Measurements from ENCODE around the gene NAALADL1. TPM values are rescaled to one million over a fixed set of nuclear protein-coding genes. Genes with fewer than 3 reads are reported as not detected.

The NAALADL1 gene
- total RNA-seq, result 20.2 TPM

GRCh38 chr11:65058419-65059054, at the start of gene NAALADL1:
Gene NAALADL1 (minus strand): TSS chr11:65058553. CDS start chr11:65058521, 32 bp downstream.

DNA sequence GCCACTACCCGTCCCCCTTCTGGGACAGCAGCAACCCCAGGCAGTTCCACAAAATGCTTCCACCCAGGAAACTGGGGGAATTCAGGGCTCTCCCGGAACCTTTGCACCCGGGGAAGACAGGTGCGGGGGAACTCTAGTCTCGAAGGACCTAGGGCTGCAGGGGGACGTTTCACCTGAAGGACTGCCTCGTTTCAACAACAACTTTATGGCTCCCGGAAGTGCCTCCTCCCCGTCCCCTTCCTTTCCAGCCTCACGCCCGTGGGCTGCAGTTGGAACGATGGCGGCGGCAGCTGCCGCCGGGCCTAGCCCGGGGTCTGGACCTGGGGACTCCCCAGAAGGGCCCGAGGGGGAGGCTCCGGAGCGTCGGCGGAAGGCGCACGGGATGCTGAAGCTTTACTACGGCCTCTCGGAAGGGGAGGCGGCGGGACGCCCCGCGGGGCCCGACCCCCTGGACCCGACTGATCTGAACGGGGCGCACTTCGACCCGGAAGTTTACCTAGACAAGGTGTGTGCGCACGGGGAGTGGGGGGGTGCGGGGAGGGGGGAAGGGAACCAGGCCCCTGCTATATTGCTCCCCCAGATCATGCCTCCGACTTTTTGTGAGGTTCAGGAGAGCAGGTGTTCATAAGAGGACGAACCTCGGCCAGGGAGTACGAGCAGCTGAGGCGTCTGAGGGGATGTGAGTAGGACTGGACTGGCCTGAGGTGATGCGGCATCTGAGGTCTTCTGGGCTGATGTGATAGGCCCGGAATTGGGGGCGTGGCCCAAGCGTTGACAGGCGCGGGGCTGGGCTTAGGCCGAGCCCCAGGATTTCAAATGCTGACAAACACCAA, 37.8 kb upstream of the NAALADL1 start, which contains the start of gene VPS51:
TSS of gene VPS51 (plus strand) at position 241 of the 833 bp plus-strand sequence. CDS start at position 278, 37 bp downstream.

DNA sequence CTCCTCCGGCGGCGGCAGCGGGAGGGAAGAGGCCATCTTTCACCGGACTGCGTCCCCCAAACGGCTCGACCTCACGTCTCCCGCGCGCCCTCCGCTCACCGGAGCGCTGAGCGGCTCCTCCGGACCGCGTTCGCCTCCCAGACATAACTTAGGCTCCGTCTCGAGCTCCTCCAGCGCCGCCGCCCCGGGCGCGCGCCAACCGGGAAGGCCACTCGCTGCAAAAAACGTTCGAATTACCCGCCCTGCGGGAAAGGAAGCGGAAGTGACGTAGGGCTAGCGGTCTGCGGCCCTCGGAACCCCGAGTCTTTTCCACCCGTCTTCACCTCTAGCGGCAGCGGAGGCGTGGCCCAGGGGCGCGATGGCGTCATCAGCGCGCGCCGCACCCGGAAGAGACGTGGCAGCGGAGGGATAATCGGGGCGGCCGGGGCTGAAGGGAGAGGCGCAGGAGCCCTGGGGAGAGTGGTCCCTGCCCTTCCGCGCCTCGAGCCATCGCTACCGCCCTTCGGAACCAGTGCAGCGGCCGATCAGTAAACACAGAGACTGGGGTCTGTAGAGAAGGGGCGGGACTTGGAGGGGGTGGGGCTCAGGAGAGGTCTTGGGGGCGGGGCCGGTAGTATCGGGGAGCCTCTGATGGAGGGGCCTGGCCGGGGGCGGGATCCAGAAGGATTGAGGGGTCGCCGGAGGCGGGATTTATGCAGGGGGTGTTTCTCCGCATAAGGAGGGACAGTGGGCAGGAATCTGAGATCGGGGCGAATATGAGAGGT, 25.7 kb upstream of the NAALADL1 start, which contains the start of the genes CDCA5 and ZFPL1:
TSS of gene CDCA5 (minus strand) at position 207 of the 764 bp plus-strand sequence. CDS start at position 145, 62 bp downstream.
TSS of gene ZFPL1 (plus strand) at position 389 of the 764 bp plus-strand sequence. CDS start 477 bp downstream, outside the sequence.

DNA sequence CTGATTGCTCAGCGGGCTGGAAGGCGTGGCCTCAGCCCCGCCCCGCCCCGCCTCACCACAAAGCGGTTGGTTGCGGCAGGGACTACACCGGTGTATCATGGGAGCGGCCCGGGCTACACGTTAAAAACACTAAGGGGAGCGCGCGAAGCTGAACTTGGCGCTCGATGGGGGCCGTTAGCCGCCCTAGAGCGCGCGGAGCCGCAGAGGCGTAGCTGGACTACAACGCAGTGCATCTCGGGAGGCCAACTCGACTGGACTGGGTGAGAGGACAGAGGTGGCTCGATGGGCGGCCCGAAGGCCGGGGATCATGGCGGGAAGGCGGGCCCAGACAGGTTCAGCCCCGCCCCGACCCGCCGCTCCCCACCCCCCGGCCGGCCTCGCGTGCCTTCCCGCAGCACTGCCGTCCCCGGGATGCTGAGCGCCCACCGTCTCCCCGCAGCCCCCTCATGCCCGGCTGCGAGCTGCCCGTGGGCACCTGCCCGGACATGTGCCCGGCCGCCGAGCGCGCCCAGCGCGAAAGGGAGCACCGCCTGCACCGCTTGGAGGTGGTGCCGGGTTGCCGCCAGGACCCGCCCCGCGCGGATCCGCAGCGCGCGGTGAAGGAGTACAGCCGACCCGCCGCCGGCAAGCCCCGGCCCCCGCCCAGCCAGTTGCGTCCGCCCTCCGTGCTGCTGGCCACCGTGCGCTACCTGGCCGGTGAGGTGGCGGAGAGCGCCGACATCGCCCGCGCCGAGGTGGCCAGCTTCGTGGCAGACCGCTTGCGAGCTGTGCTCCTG, 17.3 kb downstream of the NAALADL1 start, which contains the start of gene SAC3D1:
TSS of gene SAC3D1 (plus strand) at position 364 of the 776 bp plus-strand sequence. CDS start at position 447, 83 bp downstream.

GRCh38 chr11:65027213-65028067, 30.9 kb downstream of the NAALADL1 start, which contains the start of gene SNX15:
Gene SNX15 (plus strand): TSS chr11:65027439. CDS start chr11:65027538, 99 bp downstream.

DNA sequence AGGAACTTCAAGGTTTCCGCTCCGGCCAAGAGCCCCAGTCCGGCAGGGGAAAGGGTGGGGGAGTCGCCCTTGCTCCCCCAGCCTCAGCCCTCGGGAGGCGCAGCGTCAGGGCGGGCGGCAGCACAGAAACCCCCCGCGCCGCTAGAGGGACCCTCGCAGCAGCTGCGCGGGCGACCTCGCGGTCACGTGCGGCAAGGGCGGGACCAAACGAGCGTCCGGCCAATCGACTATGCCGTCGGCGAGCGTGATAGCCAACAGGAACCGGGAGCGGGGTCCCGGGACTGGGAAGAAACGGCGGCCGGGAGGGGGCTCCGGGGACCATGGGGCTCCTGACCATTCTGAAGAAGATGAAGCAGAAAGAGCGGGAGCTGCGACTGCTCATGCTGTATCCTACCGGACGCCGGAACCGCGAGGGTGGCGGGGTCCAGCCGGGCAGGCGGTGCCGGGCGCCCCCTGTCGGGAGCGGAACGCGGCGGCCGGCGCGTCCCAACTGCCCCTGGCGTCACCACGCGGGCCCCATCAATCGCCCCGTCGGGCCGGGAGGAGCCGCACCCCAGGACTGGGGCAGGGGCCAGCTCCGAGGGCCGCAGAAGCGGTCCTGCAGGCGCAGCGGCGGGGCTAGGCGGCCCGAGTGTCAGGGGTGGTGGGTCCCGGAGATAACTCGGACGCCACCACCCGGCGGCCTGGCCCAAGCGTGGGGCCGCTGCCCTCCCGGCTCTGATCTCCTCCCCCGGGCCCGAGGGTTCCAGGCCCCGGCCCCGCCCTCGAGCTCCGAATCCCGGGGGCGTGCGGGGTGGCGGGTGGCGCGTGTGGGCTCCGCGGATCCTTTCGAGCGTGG, 44.2 kb downstream of the NAALADL1 start, which contains the start of gene ARL2:
TSS of gene ARL2 (plus strand) at position 273 of the 838 bp plus-strand sequence. CDS start at position 321, 48 bp downstream.

DNA sequence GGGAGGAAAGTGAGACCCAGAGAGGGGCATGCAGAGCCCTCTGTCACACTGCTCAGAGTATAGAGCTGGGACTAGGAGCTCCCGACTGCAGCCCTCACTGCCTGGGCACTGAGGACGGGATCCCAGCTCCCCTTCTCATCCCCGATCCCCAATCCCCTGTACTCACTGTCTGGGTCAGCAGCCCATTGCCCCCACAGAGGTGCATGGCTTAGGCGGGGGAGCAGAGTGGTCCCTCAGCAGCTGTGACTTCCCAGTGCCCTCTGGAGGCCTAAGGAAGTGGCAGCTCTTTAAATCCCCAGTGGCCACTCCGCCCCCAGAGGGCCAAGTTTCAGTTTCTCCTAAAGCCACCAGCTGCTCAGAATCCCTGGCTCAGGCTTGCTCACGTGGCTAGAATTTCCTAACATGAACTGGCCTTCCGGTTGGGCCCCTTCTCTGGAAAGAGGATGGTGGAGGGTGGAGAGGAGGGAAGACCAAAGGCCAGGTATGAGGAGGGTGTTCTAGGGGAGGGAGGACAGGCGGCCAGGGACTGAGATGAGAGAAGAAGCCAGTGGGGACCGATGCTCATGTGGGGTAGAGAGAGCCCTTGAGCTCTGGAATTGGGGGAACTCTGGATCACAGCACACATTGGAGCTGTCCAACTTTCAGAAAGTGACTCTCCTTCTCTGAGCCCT, 61.5 kb downstream of the NAALADL1 start, which contains the start of gene BATF2:
TSS of gene BATF2 (minus strand) at position 262 of the 671 bp plus-strand sequence. CDS start at position 205, 57 bp downstream.

Small RNAs within 50 kb of the gene (small RNA-seq; reads per million reads assigned to genes)
- not detected for gene MIR6879 (ENCODE audit: low replicate concordance)
- gene SNX15 (ENCODE audit: low replicate concordance), result not detected

Other genes starting within 250 kb of the NAALADL1 start
- 31.8 TPM for gene MEN1, start 248.0 kb downstream of the NAALADL1 start, total RNA-seq
- gene CDC42BPG, start 213.9 kb downstream of the NAALADL1 start, total RNA-seq, result 8.7 TPM
- 62.8 TPM for gene EHD1, start 179.9 kb downstream of the NAALADL1 start, total RNA-seq
- 31.4 TPM for gene ATG2A, start 141.3 kb downstream of the NAALADL1 start, total RNA-seq
- 14.4 TPM for gene PPP2R5B, start 133.9 kb downstream of the NAALADL1 start, total RNA-seq
- 1.3 TPM for gene GPHA2, start 122.7 kb downstream of the NAALADL1 start, total RNA-seq
- gene MAJIN, start 86.4 kb downstream of the NAALADL1 start, total RNA-seq, result 0.70 TPM
- 2.4 TPM for gene BATF2, start 61.6 kb downstream of the NAALADL1 start, total RNA-seq
- 91.7 TPM for gene ARL2, start 44.4 kb downstream of the NAALADL1 start, total RNA-seq
- 21.5 TPM for gene SNX15, start 31.1 kb downstream of the NAALADL1 start, total RNA-seq
- 7.8 TPM for gene SAC3D1, start 17.3 kb downstream of the NAALADL1 start, total RNA-seq
- 6.4 TPM for gene CDCA5, start 25.5 kb upstream of the NAALADL1 start, total RNA-seq
- gene ZFPL1, start 25.7 kb upstream of the NAALADL1 start, total RNA-seq, result 29.6 TPM
- 421 TPM for gene VPS51, start 37.7 kb upstream of the NAALADL1 start, total RNA-seq
- 65.0 TPM for gene TM7SF2, start 53.3 kb upstream of the NAALADL1 start, total RNA-seq
- 8.0 TPM for gene ZNHIT2, start 59.1 kb upstream of the NAALADL1 start, total RNA-seq
- 650 TPM for gene FAU, start 63.6 kb upstream of the NAALADL1 start, total RNA-seq
- gene MRPL49, start 63.8 kb upstream of the NAALADL1 start, total RNA-seq, result 57.1 TPM
- 22.3 TPM for gene SYVN1, start 76.0 kb upstream of the NAALADL1 start, total RNA-seq
- not detected for gene SPDYC, start 111.7 kb upstream of the NAALADL1 start, total RNA-seq
- 142 TPM for gene CAPN1, start 123.4 kb upstream of the NAALADL1 start, total RNA-seq
- gene POLA2, start 203.4 kb upstream of the NAALADL1 start, total RNA-seq, result 11.9 TPM

Measured in metanephros (tissue), 2 donors.